GDM1 (cell line): ENCODE data around the gene ZNF20.
A peak's percentile ranks its signal among the peaks of the same experiment; 100 is the strongest.

Experiments used
- DNase-seq: peaks from one replicate; lab custom pipeline; 2025; lab: John Stamatoyannopoulos, UW

ZNF20 gene

GRCh38 chr19:12139885-12140544 lies at the start of gene ZNF20:
ZNF20 (minus strand) TSS chr19:12140350; CDS start chr19:12140182, 168 bp downstream.
- peak; percentile 79 for DNase-seq

- no peak for DNase-seq
Measured at GRCh38 chr19:12187625-12188024, 47.5 kb upstream of the ZNF20 start.

- DNase-seq = no peak
Measured at GRCh38 chr19:12180377-12180776, 40.2 kb upstream of the ZNF20 start.

GRCh38 chr19:12166626-12167025 lies 26.5 kb upstream of the ZNF20 start:
- DNase-seq = no peak

- DNase-seq = no peak
Measured at GRCh38 chr19:12163826-12164225, 23.7 kb upstream of the ZNF20 start.

GRCh38 chr19:12162882-12163806 lies 23.0 kb upstream of the ZNF20 start, which contains the start of gene ZNF136:
ZNF136 (plus strand) TSS chr19:12163096; CDS start chr19:12163204, 108 bp downstream.
- peak; percentile 89 for DNase-seq

GRCh38 chr19:12162513-12162881 lies 22.3 kb upstream of the ZNF20 start:
- DNase-seq = no peak

GRCh38 chr19:12159773-12160414 lies 19.7 kb upstream of the ZNF20 start:
- no peak for DNase-seq

GRCh38 chr19:12156223-12157058 lies 16.3 kb upstream of the ZNF20 start, which contains the start of gene ZNF625:
ZNF625 (minus strand) TSS chr19:12156734; CDS start chr19:12156558, 176 bp downstream.
- peak; percentile 53 for DNase-seq

GRCh38 chr19:12155324-12155860 lies 15.2 kb upstream of the ZNF20 start:
- DNase-seq = no peak

GRCh38 chr19:12145348-12145747 lies 5.2 kb upstream of the ZNF20 start:
- no peak for DNase-seq

GRCh38 chr19:12141405-12141736 lies 1.2 kb upstream of the ZNF20 start:
- DNase-seq = no peak

GRCh38 chr19:12140545-12141404 lies 625 bp upstream of the ZNF20 start:
- peak; percentile 66 for DNase-seq

- no peak for DNase-seq
Measured at GRCh38 chr19:12139269-12139668, 881 bp downstream of the ZNF20 start.

- peak; percentile 34 for DNase-seq
Measured at GRCh38 chr19:12137221-12137940, 2.8 kb downstream of the ZNF20 start.

GRCh38 chr19:12133069-12133468 lies 7.1 kb downstream of the ZNF20 start:
- DNase-seq = no peak

GRCh38 chr19:12126707-12127106 lies 13.4 kb downstream of the ZNF20 start:
- no peak for DNase-seq

- DNase-seq = no peak
Measured at GRCh38 chr19:12117201-12117970, 22.8 kb downstream of the ZNF20 start.

- no peak for DNase-seq
Measured at GRCh38 chr19:12113121-12113520, 27.0 kb downstream of the ZNF20 start.
